PC-3 (cell line): ENCODE results near the gene RETREG1.

Source experiments
- CTCF ChIP-seq: fragments of 300-600 bp; sonication (generic); conservative IDR thresholded peaks from 2 replicates; pipeline ENCODE4 v1.5.1; 2017; ENCODE audit warnings: antibody characterized with exemption, low read depth, mild to moderate bottlenecking, low read length
- EZH2 ChIP-seq: fragments of 300-600 bp; sonication (generic); IDR thresholded peaks from one replicate; pipeline ENCODE4 v1.6.1; 2017; ENCODE audit warnings: antibody characterized with exemption, mild to moderate bottlenecking, low read length; ENCODE audit not compliant: unreplicated experiment
- EZH2phosphoT487 ChIP-seq: fragments of 300-600 bp; sonication (generic); IDR thresholded peaks from 2 replicates; pipeline ENCODE4 v1.6.1; 2018; ENCODE audit warnings: mild to moderate bottlenecking, antibody characterized with exemption, low read length, borderline replicate concordance

- no peak for TF ChIP-seq CTCF
- no peak for TF ChIP-seq EZH2phosphoT487
- TF ChIP-seq EZH2: no peak
Observed at GRCh38 chr5:16663840-16664239, 47.0 kb upstream of the RETREG1 start.
